Neural crest cell (in vitro differentiated cells): Measurements from ENCODE around the gene GPATCH2. TPM values are rescaled to one million over a fixed set of nuclear protein-coding genes. Genes with fewer than 3 reads are reported as not detected.

ENCODE experiments used
- DNase-seq: peaks from one replicate; pipeline ENCODE4 v3.0.0; 2021; ENCODE audit warnings: low read depth, mixed read lengths, low spot score
- H3K27ac Mint-ChIP-seq: one replicate; pipeline ENCODE4 v1.8.0; 2021; ENCODE audit warnings: mild to moderate bottlenecking, mixed read lengths; ENCODE audit not compliant: unreplicated experiment
- H3K27me3 Mint-ChIP-seq: 2 replicates; pipeline ENCODE4 v1.8.0; 2021; ENCODE audit warnings: low read depth, mild to moderate bottlenecking, mixed read lengths
- H3K36me3 Mint-ChIP-seq: 2 replicates; pipeline ENCODE4 v1.8.0; 2021; ENCODE audit warnings: low read depth, mild to moderate bottlenecking, mixed read lengths
- H3K4me1 Mint-ChIP-seq: 2 replicates; pipeline ENCODE4 v1.8.0; 2021; ENCODE audit warnings: mixed read lengths
- H3K4me3 Mint-ChIP-seq: one replicate; pipeline ENCODE4 v1.8.0; 2021; ENCODE audit warnings: mild to moderate bottlenecking, mixed read lengths
- H3K9me3 Mint-ChIP-seq: 2 replicates; pipeline ENCODE4 v1.8.0; 2021; ENCODE audit warnings: mixed read lengths
- total RNA-seq: library from RNA; stranded (reverse); gene quantifications from 2 replicates; pipeline ENCODE4 v1.2.1, GENCODE V29; 2021
- TF ChIP-seq, protein P1 (sequence below): fragments of 200-600 bp; sonication (generic); conservative IDR thresholded peaks from 2 replicates; pipeline ENCODE4 v1.5.0; 2021; ENCODE audit warnings: antibody characterized with exemption, mild to moderate bottlenecking

The GPATCH2 gene
- total RNA-seq, 1 donor from 2014 or later: 16.6 TPM

DNA sequence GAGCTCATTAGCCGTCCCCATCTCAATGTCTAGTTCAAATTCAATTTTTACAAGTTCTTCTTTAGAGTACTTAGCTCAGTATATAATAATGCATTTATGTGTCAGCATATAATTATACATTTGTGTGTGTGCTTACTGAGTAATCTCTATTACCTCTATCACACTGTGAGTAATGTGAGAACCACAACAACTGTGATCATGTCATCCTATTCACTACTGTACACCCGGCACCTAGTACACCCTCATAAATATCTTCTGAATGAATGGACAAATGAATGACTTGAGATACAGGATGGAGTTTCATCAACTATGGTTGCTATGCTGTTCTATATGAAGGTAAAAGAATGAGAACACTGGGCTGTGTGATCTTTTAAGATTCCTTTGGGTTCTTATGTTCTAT, 124.0 kb downstream of the GPATCH2 start:
- Mint-ChIP-seq H3K4me1 (no peaks in the 10 kb centered on the region), H3K9me3 (no peaks in the 10 kb centered on the region), H3K27ac (no peak overlapping the region), H3K4me3 (no peak overlapping the region), H3K36me3 (peaks cover 14% of the 10 kb centered on the region), H3K27me3 (no peaks in the 10 kb centered on the region)
- TF ChIP-seq, protein P1, sequence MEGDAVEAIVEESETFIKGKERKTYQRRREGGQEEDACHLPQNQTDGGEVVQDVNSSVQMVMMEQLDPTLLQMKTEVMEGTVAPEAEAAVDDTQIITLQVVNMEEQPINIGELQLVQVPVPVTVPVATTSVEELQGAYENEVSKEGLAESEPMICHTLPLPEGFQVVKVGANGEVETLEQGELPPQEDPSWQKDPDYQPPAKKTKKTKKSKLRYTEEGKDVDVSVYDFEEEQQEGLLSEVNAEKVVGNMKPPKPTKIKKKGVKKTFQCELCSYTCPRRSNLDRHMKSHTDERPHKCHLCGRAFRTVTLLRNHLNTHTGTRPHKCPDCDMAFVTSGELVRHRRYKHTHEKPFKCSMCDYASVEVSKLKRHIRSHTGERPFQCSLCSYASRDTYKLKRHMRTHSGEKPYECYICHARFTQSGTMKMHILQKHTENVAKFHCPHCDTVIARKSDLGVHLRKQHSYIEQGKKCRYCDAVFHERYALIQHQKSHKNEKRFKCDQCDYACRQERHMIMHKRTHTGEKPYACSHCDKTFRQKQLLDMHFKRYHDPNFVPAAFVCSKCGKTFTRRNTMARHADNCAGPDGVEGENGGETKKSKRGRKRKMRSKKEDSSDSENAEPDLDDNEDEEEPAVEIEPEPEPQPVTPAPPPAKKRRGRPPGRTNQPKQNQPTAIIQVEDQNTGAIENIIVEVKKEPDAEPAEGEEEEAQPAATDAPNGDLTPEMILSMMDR: no peak
- no peak for DNase-seq

DNA sequence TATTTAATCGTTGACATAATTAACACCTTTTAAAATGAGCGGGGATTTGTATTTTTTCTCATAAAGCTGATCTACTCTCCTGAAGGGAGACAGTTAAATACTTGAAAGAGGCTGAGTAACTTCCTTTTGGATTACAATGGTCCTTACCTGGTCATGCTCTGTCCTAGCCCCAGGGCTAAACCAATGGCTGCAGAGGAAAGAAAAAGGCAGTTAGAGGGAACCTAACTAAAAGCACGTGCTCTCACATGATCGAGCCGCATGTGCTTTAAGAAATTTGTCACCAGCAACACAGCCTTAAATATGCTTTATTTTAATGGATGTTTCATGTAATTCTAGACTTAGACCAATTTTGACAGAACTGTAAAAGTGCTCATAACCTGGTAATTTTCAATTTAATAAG, 132.7 kb downstream of the GPATCH2 start:
- Mint-ChIP-seq H3K36me3 (peaks cover 3% of the 10 kb centered on the region), H3K4me3 (no peak overlapping the region), H3K9me3 (no peaks in the 10 kb centered on the region), H3K4me1 (no peaks in the 10 kb centered on the region), H3K27ac (no peak overlapping the region), H3K27me3 (no peaks in the 10 kb centered on the region)
- TF ChIP-seq, protein P1: no peak
- DNase-seq: no peak

DNA sequence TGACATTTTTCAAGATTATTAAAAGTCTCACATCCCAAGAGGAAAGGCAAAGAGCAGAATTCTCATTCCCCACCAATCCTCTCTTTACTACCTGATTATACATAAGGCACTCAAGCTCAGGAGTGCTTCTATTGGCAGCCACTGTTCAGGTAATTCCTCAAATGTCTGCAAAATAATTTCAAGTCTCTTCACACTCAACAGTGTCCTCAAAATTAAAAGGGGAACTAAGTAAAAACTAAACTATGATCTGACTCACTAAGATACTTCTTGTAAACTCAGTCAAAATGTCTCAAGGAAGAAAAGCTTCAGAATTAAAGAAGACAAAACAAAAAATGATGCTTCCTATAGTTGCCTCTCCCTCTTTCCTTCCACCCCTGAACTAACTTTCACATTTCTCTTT, 135.6 kb downstream of the GPATCH2 start:
- H3K27ac Mint-ChIP-seq: no peak overlapping the region
- peaks cover 5% of the 10 kb centered on the region for H3K36me3 Mint-ChIP-seq
- H3K9me3 Mint-ChIP-seq: no peaks in the 10 kb centered on the region
- H3K4me3 Mint-ChIP-seq: no peak overlapping the region
- DNase-seq: no peak
- TF ChIP-seq, protein P1: no peak
- H3K27me3 Mint-ChIP-seq: no peaks in the 10 kb centered on the region
- no peaks in the 10 kb centered on the region for H3K4me1 Mint-ChIP-seq

DNA sequence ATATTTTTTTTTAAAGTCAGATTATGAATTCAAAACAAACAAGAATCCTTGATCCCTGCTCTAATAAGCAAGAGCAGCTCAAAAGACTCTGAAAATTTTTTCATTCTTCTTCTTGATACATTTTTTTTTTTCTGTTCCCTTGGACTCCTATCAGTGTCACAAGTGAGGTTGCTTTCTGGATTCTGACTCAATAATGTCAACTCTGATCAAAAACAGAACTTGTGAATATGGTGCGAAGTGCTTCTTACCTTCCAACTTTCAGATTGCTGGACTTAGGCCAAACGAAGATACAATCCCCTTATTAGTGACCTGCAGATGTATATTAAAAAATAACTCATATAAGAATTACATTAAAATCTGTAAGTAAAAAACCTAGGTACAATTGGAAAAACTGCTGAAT, 136.1 kb downstream of the GPATCH2 start:
- Mint-ChIP-seq H3K4me1 (no peaks in the 10 kb centered on the region), H3K9me3 (no peaks in the 10 kb centered on the region), H3K36me3 (peaks cover 7% of the 10 kb centered on the region), H3K4me3 (no peak overlapping the region), H3K27ac (no peak overlapping the region), H3K27me3 (no peaks in the 10 kb centered on the region)
- no peak for DNase-seq
- TF ChIP-seq, protein P1: no peak

DNA sequence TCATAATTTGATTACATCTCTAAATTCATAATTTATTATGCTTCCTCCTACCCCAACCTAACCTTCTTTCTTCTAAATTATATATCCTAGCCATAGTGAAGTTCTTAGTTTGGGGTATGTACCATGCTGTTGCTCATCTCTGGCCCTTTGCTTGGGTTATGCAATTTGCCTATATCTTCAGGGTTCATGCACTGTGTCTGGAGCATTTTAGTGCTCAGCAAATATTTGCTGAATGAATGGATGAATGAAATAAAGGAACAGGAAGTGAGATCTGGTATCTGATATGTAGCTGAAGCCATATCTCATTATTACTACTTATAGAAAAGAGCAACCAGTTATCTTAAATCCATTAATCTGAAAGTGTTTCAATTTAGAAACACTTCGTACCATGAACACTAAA, 137.6 kb downstream of the GPATCH2 start:
- no peaks in the 10 kb centered on the region for H3K4me1 Mint-ChIP-seq
- no peak for DNase-seq
- peaks cover 7% of the 10 kb centered on the region for H3K36me3 Mint-ChIP-seq
- H3K27me3 Mint-ChIP-seq: no peaks in the 10 kb centered on the region
- H3K4me3 Mint-ChIP-seq: no peak overlapping the region
- TF ChIP-seq, protein P1: no peak
- no peaks in the 10 kb centered on the region for H3K9me3 Mint-ChIP-seq
- H3K27ac Mint-ChIP-seq: no peak overlapping the region

DNA sequence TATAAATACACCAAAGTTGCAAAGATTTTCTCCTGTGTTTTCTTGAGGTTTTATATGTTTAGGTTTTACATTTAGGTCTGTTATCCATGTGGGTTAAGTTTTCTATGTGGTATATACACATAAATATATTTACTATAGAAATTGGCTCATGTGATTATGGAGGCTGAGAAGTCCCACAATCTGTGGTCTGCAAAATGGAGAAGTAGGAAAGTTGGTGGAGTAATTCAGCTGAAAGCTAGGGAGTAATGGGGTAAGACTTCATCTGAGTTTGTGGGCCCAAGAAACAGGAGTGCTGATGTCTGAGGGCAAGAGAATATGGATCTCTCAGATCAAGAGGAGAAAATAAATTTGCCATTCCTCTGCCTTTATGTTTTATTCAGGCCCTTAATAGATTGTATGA, 146.0 kb downstream of the GPATCH2 start:
- peaks cover 16% of the 10 kb centered on the region for H3K36me3 Mint-ChIP-seq
- no peaks in the 10 kb centered on the region for H3K9me3 Mint-ChIP-seq
- no peak overlapping the region for H3K4me3 Mint-ChIP-seq
- H3K27ac Mint-ChIP-seq: no peak overlapping the region
- DNase-seq: no peak
- H3K4me1 Mint-ChIP-seq: no peaks in the 10 kb centered on the region
- TF ChIP-seq, protein P1: no peak
- H3K27me3 Mint-ChIP-seq: no peaks in the 10 kb centered on the region
